SK-N-SH (cell line): ENCODE measurements around the gene VWA5B1.

Experiments used
- CTCF ChIP-seq: fragments of 200-600 bp; sonication (generic); IDR thresholded peaks from 2 replicates; pipeline ENCODE4 v1.6.1; 2017; ENCODE audit warnings: antibody characterized with exemption, mild to moderate bottlenecking, moderate library complexity
- EP300 ChIP-seq, 2 experiments: IDR thresholded peaks; 2 replicates each; pipeline versions ENCODE4 v1.4.0 to v1.6.1; 2012; ENCODE audit warnings: borderline replicate concordance in 1 of 2, low read depth in 1 of 2, low read length in 1 of 2
- EZH2phosphoT487 ChIP-seq: fragments of 200-600 bp; sonication (generic); IDR thresholded peaks from 2 replicates; pipeline ENCODE4 v1.6.1; 2017; ENCODE audit warnings: low read depth, mixed run types, mild to moderate bottlenecking, antibody characterized with exemption, moderate library complexity, borderline replicate concordance
- FOXJ3 ChIP-seq: sonication (generic); formaldehyde crosslinking; IDR thresholded peaks from 2 replicates; pipeline ENCODE4 v1.5.1; 2020; ENCODE audit warnings: mild to moderate bottlenecking, missing genetic modification reagents
- FOXM1 ChIP-seq: IDR thresholded peaks from 2 replicates; pipeline ENCODE4 v1.4.0; 2012; ENCODE audit warnings: low read depth, mild to moderate bottlenecking
- GATA2 ChIP-seq: sonication (generic); formaldehyde crosslinking; IDR thresholded peaks from 2 replicates; pipeline ENCODE4 v1.5.0; 2020; ENCODE audit warnings: mild to moderate bottlenecking, missing genetic modification reagents
- NRF1 ChIP-seq: IDR thresholded peaks from 2 replicates; pipeline ENCODE4 v1.6.1; 2012; ENCODE audit warnings: low read depth, mild to moderate bottlenecking, low read length
- POLR2AphosphoS5 ChIP-seq: IDR thresholded peaks from 2 replicates; pipeline ENCODE4 v1.6.1; 2012; ENCODE audit warnings: low read depth, low read length
- SMC3 ChIP-seq: IDR thresholded peaks from 2 replicates; pipeline ENCODE4 v1.6.1; 2012; ENCODE audit warnings: low read depth, low read length, improper control_type of control experiment

DNA sequence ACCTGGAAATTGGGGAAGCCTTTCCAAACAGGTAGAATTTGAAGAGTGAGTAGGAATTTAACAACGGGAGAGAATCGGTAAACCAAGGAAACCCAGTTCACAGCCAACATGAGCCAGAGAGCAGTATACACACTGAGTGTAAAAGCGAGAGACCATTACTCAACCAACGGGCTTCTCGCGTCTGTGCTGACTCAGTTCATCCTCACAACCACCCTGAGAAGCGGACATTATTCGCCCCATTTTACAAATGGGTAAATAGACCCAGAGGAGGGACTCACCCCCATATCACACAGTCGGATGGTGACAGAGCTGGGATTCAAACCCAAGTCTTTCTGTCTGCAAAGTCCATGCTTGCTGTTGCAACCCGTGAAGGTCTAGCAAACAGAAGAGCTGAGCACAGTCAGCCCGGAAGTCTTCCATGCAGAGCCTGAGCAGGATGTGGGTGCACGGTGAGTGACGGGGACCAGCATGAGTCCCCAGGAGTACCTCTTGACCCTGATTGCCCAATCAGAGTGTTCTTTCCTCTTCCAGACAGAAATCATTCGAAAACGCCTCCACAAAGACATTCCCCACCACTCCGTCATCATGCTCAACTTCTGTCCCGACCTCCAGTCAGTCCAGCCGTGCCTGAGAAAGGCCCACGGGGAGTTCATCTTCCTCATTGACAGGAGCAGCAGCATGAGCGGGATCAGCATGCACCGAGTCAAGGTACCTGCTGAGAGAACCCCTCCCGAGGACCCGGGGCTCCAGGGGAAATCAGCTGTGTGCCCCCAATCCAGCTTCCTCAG, 32.3 kb downstream of the VWA5B1 start:
- TF ChIP-seq CTCF (no peak), FOXM1 (no peak), GATA2 (CRISPR knock-in tag) (no peak), FOXJ3 (CRISPR knock-in tag) (no peak), NRF1 (no peak), POLR2AphosphoS5 (no peak), SMC3 (no peak), EZH2phosphoT487 (no peak), EP300 (IDR thresholded peaks at IDR 0.05; ENCODE audit: borderline replicate concordance in 1 of 2, low read depth in 1 of 2, low read length in 1 of 2) (no peak)
